ENCODE measurements around the gene NLRP9.
"Not testable (repeated sequence)": the region's sequence is repeated elsewhere in the genome, so short reads cannot be mapped to it uniquely, and the experiment has no call there.

GRCh38 chr19:55756808-55757207 is 18.6 kb upstream of the NLRP9 start:
- not testable (repeated sequence) for TF ChIP-seq POLR2A (IDR thresholded peaks at IDR 0.05; ENCODE audit: extremely low read depth, insufficient read length); MAX (IDR thresholded peaks at IDR 0.05; ENCODE audit: low read depth, low read length)
- TF ChIP-seq, protein P1, sequence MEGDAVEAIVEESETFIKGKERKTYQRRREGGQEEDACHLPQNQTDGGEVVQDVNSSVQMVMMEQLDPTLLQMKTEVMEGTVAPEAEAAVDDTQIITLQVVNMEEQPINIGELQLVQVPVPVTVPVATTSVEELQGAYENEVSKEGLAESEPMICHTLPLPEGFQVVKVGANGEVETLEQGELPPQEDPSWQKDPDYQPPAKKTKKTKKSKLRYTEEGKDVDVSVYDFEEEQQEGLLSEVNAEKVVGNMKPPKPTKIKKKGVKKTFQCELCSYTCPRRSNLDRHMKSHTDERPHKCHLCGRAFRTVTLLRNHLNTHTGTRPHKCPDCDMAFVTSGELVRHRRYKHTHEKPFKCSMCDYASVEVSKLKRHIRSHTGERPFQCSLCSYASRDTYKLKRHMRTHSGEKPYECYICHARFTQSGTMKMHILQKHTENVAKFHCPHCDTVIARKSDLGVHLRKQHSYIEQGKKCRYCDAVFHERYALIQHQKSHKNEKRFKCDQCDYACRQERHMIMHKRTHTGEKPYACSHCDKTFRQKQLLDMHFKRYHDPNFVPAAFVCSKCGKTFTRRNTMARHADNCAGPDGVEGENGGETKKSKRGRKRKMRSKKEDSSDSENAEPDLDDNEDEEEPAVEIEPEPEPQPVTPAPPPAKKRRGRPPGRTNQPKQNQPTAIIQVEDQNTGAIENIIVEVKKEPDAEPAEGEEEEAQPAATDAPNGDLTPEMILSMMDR (IDR thresholded peaks at IDR 0.05; ENCODE audit: low read depth, low read length), result not testable (repeated sequence)

Measured in NB4 (cell line).